Measurements from ENCODE around the gene TBPL1. TPM values are rescaled to one million over a fixed set of nuclear protein-coding genes. Genes with fewer than 3 reads are reported as not detected.

Gene TBPL1
- polyA plus RNA-seq, 2 of the 4 experiments (the other 2 are of a cell fraction), result 22.4 to 41.1 TPM

- Histone ChIP-seq H3K4me2 (no peak overlapping the region), H3K27ac (no peak overlapping the region), H3K9me3 (no peaks in the 10 kb centered on the region), H3K4me1 (peaks cover 20% of the 10 kb centered on the region), H3K4me3 (no peak overlapping the region)
- ATAC-seq, result no peak
- POLR2A ChIA-PET, result no interaction called here
- no peak for DNase-seq (ENCODE audit: low read depth in 1 of 2, low spot score in 1 of 2)
- CTCF ChIA-PET, result interaction anchor here (0.9 to 1.2 kb wide), 2 partner anchors 11 to 64 kb away, joined by 3 to 4 read pairs; no protein-coding TSS in a partner anchor
- no peak for FAIRE-seq
- TF ChIP-seq SMC3 (IDR thresholded peaks at IDR 0.05) (no peak), USF2 (IDR thresholded peaks at IDR 0.05) (no peak), EP300 (IDR thresholded peaks at IDR 0.05) (no peak), MAZ (IDR thresholded peaks at IDR 0.05; ENCODE audit: borderline replicate concordance, low read depth, low read length) (no peak), CBX8 (IDR thresholded peaks at IDR 0.05) (no peak), ATOH8 (CRISPR knock-in tag; IDR thresholded peaks at IDR 0.05; ENCODE audit: low read depth) (no peak), REST (IDR thresholded peaks at IDR 0.05) (no peak), BHLHE40 (IDR thresholded peaks at IDR 0.05; ENCODE audit: low read depth, low read length) (no peak), JUN (IDR thresholded peaks at IDR 0.05) (no peak), HDAC2 (IDR thresholded peaks at IDR 0.05) (no peak), NPAS2 (CRISPR knock-in tag; IDR thresholded peaks at IDR 0.05; ENCODE audit: borderline replicate concordance) (no peak)
Measured at GRCh38 chr6:133999305-133999704, 46.3 kb downstream of the TBPL1 start.

DNA sequence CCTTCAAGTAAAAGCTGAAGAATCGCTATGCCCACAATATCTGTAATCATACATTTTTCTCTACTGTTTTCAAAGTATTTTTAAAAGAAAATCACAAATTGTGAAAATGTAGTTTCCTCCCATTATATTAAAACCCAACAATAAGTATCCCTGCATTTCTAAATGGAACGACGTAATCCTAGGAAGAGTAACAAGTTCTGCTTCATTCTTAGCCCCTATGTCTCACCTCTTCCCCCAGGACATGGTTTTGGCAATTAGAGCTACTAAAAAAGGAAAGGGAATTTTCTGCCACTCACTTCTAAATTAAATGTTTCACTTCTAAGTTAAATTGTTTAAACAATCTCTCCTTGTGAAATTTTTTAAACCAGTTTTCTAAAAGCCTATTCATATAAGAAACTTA lies 47.4 kb downstream of the TBPL1 start:
- H3K27ac ChIP-seq, result no peak overlapping the region
- no peak for ATAC-seq
- H3K4me3 ChIP-seq, result no peak overlapping the region
- H3K4me1 ChIP-seq, result peaks cover 15% of the 10 kb centered on the region
- TF ChIP-seq NR3C1 (IDR thresholded peaks at IDR 0.05) (no peak), SREBF2 (IDR thresholded peaks at IDR 0.05) (no peak), MYC (IDR thresholded peaks at IDR 0.05; ENCODE audit: borderline replicate concordance, low read length) (no peak), HOXB5 (CRISPR knock-in tag; IDR thresholded peaks at IDR 0.05) (no peak)
- no peak overlapping the region for H3K4me2 ChIP-seq
- FAIRE-seq, result no peak
- no peaks in the 10 kb centered on the region for H3K9me3 ChIP-seq
- 60% methylated on average over 3 of the region's 3 CpGs for WGBS (ENCODE audit: missing lambda C conversion rate)
- ChIA-PET POLR2A (no interaction called here), CTCF (interaction anchor here (1.4 to 1.7 kb wide), 2 partner anchors 25 to 27 kb away, joined by 3 read pairs; no protein-coding TSS in a partner anchor)
- no peak for DNase-seq (ENCODE audit: low read depth in 1 of 2, low spot score in 1 of 2)

DNA sequence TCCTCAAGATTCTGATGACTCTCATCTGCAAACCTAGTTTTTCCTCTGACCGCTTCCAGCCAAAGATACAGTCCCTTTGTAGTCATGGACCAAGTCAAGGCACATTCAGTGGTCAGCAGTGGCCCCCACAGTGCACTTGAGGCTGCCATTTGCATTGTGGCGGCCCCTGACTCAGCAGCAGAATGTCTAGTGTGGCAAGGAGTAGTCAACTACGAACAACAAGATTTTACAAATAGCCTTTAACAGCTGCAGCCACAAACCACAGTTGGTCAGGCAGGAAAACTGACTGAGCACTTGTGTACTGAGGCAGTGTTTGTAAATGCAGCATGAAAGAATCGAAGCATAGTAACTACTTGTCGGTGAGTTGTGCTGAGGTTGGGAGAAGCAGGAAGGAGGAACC lies 49.8 kb downstream of the TBPL1 start:
- TF ChIP-seq NPAS2 (CRISPR knock-in tag; IDR thresholded peaks at IDR 0.05; ENCODE audit: borderline replicate concordance) (no peak), RFX5 (IDR thresholded peaks at IDR 0.05) (no peak), CEBPB (IDR thresholded peaks at IDR 0.05) (no peak), MYC (IDR thresholded peaks at IDR 0.05; ENCODE audit: borderline replicate concordance, low read length) (no peak), REST (IDR thresholded peaks at IDR 0.05) (no peak), KDM1A (IDR thresholded peaks at IDR 0.05; ENCODE audit: low read depth) (no peak)
- Histone ChIP-seq H3K4me1 (no peaks in the 10 kb centered on the region), H3K4me3 (no peak overlapping the region), H3K4me2 (no peak overlapping the region), H3K27ac (no peak overlapping the region), H3K9me3 (no peaks in the 10 kb centered on the region)
- ChIA-PET POLR2A (no interaction called here), CTCF (interaction anchor here (1.2 to 2.0 kb wide), 4 partner anchors 11 to 94 kb away, joined by 3 to 6 read pairs (median 4); no protein-coding TSS in a partner anchor)
- FAIRE-seq (no peak), ATAC-seq (no peak), DNase-seq (ENCODE audit: low read depth in 1 of 2, low spot score in 1 of 2) (no peak)
- 96% methylated on average over 3 of the region's 5 CpGs for WGBS (ENCODE audit: missing lambda C conversion rate)
